Loucy (cell line): ENCODE data around the gene DSCAM.

ENCODE experiments used
- EZH2phosphoT487 ChIP-seq: fragments of 200-600 bp; IDR thresholded peaks from 2 replicates; pipeline ENCODE4 v1.6.1; 2018; ENCODE audit warnings: antibody characterized with exemption, mild to moderate bottlenecking, moderate library complexity, borderline replicate concordance
- TF ChIP-seq, protein P1 (sequence below): fragments of 200-600 bp; sonication (generic); conservative IDR thresholded peaks from 2 replicates; pipeline ENCODE4 v1.5.1; 2014; ENCODE audit warnings: mild to moderate bottlenecking, antibody characterized with exemption, low read length

DNA sequence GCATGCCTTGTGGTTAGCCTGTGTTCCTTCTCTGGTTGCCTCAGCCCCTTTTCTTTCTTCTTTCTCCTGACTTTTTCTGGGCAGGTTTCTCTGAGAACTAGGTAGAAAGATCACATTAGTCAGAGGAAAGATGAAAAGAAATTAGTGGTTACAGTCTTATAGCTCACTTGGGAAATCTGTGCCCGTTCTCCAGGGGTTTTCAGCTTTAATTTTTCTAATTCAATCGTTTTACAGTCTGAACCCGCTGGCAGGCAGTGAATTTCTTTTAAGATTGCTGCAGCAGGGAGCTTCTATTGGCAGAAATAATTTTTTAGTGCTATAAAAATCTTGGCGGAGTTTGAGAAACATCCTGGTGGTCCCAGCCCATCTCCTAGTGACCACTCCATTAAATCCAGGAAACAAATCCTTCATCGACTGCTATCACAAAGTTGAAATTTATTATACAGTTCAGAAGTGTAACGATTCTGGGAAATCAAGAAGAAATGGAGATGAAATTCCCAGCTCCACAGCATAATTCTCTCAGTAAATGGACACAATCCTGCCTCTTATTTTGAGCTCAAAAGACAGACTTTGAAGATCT, 866.6 kb downstream of the DSCAM start:
- TF ChIP-seq, protein P1, sequence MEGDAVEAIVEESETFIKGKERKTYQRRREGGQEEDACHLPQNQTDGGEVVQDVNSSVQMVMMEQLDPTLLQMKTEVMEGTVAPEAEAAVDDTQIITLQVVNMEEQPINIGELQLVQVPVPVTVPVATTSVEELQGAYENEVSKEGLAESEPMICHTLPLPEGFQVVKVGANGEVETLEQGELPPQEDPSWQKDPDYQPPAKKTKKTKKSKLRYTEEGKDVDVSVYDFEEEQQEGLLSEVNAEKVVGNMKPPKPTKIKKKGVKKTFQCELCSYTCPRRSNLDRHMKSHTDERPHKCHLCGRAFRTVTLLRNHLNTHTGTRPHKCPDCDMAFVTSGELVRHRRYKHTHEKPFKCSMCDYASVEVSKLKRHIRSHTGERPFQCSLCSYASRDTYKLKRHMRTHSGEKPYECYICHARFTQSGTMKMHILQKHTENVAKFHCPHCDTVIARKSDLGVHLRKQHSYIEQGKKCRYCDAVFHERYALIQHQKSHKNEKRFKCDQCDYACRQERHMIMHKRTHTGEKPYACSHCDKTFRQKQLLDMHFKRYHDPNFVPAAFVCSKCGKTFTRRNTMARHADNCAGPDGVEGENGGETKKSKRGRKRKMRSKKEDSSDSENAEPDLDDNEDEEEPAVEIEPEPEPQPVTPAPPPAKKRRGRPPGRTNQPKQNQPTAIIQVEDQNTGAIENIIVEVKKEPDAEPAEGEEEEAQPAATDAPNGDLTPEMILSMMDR: no peak
- TF ChIP-seq EZH2phosphoT487: no peak
